CD4-positive, alpha-beta T cell treated with Interleukin-21 for 1 hour (primary cell): ENCODE measurements around the gene MSANTD4.
"Not testable (repeated sequence)": the region's sequence is repeated elsewhere in the genome, so short reads cannot be mapped to it uniquely, and the experiment has no call there.

ENCODE experiments used
- DNase-seq: peaks from one replicate; pipeline ENCODE4 v3.0.0-alpha.2; 2020

MSANTD4 gene

DNA sequence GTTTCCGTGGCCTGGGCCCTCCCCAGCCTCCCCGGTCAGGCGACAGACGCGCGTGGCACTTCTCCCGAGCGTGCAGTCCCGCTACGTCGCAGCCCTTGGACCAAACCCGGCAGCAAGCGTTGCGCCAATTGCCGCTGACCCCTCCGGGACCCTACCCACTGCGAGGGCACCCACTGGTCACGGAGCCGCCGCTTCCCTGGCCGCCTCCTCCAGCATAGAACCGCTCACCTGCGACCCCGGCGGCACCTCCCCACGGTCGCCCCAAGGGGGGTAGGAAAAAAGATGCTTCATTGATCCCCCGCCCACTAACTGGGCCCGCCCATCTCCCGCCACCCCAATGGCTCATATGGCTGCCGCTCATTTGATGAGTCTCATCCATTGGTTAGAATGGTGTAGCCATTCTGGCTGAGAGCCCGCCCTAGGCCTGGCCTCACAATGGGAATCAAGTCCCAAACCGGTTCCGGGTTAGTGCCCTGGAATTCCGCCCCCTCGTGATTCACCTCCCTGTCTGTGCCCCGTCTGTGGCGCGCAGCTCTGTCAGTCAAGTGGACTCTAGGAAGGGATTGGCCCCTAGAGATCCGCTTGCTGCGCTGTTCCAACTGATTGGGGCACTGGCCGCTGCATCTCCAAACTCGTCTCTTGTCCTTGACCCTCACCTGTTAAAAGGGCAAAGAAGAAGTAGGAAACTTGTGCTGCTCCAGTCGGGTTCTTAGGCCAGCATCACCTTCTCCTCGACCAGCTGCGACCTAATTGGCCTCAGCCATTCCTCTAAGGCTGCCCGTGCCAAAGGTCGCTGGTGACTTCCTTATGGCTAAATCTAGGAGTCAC, at the start of gene MSANTD4:
TSS of gene MSANTD4 (minus strand) at position 274 of the 828 bp plus-strand sequence. CDS start 11,323 bp downstream, outside the sequence.
- peak; percentile 98 for DNase-seq

DNA sequence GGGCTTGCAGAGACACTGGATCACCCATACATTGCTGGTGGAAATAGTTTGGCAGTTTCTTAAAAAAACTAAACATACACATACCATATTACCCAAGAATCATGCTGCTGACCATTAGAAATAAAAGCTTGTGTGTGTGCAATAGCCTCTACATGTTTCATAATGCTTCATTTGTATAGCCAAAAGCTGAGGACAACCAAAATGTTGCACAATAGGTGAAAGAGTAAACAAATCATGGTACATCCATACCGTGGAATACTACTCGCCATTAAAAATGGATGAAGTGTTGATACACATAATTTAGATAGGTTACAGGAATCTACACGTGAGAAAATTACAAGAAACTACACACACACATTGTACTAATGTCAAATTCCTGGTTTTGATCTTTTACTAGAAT, 48.6 kb upstream of the MSANTD4 start:
- DNase-seq: no peak

DNA sequence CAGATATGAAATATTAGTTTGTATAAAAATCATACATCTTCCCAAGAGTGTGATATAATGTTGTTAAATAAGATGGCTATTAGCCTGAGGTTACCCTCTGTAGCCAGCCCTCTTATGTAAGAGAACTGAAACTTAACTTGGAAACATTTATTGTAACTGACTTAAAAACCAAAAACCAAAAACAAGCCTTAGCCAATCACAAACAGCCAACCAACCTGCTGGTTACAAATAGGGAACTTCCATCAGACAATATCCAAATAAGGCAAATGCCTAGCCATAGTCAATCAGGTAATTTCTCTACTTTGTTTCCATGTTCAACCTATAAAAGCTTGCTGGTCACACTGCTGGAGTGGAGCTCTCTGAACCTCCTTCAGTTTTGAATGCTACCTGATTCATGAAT, 41.0 kb upstream of the MSANTD4 start:
- DNase-seq: no peak

DNA sequence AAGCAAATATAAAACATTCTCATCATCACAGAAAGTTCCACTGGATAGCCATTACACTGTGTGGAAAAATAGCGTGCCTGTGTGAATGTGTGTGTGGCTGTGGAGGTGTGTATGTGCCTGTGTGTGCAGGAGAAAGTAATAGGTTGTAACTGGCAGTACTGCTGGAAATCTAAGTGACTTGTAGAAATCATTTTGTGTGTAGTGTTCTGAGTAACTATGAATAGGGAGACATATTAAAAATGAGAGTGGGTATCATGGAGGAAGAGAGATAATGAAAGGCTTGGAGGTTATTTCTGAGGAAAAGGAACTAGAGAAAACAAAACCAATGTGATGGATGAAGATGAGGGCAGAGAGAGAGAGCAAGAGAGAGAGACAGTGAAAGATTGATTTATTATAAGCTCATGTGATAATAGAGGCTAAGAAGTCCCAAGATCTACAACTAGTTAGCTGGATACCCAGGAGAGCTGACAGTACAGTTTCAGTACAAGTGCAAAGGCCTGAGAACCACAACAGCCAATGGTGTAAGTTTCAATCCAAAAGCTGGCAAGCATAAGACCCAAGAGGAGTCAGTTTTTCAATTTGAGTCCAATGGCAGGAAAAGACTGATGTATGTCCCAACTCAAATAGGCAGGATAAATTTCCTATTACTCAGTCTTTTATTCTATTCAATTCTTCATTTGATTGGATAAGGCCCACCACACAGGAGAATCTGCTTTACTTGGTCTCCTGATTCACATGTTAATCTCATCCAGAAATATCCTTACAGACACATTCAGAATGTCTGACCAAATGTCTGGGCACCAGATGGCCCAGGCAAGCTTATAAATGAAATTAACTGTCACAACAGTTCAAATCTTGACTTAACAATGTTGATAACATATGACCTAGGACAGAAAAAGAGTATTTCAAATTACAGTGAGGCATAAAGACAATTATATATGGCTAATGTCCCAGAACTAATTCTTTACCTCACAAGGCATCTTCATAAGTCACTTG, 40.2 kb upstream of the MSANTD4 start:
- no peak for DNase-seq

DNA sequence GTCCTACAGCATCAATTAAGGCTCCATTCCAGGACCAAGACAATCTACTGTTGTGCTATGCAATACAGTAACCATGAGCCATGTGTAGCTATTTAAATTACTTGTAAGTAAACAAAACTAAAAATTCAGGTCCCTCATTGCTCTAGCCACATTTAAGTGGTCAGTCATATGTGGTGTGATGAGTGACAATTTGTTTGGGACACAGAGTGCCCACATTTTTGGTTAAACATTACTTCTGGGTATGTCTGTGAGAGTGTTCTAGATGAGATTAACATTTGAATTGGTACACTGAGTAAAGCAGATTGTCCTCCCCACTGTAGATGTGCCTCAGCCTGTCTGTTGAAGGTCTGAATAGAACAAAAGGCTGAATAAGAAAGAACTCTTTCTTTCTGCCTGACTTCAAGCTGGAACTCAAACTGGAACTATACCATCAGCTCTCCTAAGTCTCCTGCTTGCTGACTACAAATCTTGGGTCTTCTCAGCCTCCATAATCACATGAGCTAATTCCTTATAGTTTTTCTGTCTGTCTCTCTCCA, 39.3 kb upstream of the MSANTD4 start:
- no peak for DNase-seq

DNA sequence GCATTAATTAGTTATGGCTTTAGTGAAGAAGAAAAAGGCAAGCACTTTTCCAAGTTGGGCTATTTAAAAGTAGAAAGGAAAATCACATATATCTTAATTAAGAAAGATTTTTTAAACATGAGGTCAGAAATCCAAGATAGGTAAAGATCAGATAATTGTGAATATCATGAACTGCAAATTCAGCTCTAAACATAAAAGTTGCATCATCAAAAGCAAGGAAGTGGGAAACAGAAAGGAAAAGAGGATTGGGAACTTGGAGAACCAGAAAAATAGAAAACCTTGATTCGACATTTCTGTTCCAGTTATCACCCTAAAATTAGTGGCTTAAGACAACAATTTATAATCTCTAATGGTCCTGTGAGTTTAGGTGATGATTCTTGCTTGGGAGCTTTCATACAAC, 37.6 kb upstream of the MSANTD4 start:
- no peak for DNase-seq

DNA sequence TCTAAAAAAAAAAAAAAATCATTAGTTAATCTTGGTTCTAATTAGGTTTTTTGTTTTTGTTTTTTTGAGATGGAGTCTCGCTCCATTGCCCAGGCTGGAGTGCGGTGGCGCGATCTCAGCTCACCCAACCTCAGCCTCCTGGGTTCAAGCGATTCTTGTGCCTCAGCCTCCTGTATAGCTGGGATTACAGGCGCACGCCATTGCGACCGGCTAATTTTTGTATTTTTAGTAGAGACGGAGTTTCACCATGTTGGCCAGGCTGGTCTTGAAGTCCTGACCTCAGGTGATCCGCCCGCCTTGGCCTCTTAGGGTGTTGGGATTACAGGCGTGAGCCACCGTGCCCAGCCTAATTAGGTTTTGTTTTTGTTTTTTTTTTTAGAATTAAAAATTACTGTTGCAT, 36.3 kb upstream of the MSANTD4 start:
- DNase-seq: not testable (repeated sequence)

DNA sequence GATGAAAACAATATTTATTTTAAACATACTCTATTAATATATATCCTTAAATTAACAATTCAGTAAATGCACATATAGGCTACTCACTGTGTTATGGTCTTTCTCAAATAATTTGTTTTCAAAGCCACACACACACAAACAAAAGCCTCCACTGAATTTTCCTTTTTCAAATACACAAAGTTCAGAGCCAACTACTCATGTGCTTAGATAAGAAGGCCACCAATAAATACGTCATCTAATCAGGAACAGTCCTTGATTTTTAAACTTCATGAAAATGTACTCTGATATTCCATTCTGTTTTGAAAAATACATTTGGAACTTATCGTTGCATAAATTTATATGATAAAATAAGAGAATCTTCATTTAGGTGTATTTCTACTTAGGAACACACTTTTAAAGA, 29.1 kb upstream of the MSANTD4 start:
- no peak for DNase-seq

DNA sequence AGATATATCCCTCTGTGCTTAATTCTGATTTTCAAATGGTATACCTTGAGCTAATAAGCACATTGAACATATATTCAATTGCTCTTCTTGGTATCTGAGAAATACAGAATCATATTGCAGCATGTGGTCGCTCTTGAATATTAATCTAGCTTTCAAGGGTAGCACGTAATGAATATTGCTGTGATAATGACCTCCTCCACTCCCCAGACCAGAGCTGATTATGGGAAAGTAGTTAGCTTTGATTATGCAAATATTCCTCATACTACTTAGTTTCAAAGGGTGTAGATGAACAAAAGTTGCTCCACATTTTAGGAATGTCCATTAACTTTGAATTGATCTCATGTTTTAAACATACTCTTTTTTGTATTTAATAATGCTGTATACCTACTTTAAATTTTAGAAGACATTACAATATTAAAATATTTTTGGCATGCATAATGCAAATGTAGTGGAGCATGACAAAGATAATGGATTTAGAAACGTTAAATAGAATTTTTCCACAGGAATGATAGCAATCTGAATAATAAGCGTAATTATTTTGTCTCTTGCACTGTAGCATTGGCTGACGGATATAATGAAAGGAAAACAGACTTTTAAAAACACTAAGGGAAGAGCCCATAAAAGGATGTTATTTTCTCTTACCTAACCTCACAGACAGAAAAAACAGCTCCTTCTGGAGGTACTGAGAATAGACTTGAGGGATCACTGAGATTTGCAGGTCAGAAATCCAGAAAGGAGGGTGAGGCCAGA, 27.9 kb upstream of the MSANTD4 start:
- no peak for DNase-seq

DNA sequence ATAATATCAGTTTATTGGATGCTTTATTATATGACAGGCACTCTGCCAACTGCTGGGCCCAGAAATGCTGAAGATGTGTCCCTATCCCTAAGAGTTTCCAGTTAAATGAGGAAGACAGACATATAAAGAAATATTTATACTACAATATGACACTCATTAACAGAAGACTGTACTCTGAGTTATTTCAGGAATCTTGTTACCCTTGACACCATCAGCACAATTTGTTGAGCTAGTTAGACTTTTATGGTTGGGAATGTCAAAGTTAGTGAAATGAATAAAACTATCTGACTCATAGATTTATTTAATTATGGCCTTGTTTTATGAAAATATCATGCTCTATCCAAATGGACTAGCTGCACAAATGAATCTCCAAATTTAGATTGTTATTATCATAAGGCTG, 25.6 kb upstream of the MSANTD4 start:
- DNase-seq: no peak

DNA sequence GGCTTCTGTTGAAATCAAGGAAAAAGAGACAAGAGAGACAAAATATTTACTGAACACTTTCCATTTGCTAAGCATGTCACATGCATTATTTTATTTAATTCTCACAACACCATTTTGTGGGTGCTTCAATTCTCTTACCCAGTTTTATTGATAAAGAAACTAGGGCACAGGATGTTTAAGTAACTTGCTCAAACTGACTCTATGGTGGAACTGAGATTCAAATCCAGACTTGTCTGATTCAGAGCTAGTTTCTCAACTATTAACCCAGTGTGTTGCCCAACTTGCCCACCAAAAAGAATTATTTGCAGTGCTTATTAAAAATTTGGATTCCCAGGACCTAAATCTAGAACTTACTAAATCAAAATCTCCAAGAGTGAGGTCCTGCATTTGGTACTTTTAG, 21.5 kb upstream of the MSANTD4 start:
- no peak for DNase-seq

DNA sequence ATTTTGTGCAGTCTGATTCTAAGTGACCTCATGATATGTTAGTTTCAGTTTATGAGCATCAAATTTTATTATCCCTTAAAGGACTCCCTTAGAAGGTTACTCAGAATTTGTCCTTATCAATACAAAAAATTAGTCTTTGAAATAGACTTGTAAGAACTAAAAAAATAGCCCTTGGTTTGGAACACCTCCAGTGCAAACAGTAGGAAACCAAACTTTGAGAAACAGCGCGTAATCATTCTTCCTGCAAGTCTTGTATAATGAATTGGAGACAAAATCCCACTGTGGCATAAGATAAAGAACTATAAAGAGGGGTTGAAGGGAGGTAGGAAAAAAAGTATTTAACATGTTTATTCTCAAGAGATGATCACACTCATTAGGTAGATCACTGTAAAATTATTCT, 10.8 kb upstream of the MSANTD4 start:
- DNase-seq: no peak

DNA sequence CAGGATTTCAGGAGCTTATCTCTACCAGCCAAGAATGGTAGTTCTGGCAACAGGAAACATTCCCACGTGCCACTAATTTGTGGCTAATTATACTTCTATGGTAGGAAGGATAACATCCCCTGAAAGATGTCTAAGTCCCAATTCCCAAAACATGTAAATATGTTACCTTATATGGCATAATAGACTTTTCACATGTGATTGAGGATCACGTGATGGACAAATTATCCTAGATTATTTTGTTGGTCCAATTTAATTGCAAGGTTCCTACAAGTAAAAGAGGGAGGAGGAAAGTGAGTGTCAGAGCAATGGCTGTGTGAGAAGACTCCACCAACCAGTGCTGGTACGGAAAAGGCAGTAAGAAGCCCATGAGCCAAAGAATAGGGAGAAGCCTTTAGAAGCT, 9.9 kb upstream of the MSANTD4 start:
- no peak for DNase-seq

DNA sequence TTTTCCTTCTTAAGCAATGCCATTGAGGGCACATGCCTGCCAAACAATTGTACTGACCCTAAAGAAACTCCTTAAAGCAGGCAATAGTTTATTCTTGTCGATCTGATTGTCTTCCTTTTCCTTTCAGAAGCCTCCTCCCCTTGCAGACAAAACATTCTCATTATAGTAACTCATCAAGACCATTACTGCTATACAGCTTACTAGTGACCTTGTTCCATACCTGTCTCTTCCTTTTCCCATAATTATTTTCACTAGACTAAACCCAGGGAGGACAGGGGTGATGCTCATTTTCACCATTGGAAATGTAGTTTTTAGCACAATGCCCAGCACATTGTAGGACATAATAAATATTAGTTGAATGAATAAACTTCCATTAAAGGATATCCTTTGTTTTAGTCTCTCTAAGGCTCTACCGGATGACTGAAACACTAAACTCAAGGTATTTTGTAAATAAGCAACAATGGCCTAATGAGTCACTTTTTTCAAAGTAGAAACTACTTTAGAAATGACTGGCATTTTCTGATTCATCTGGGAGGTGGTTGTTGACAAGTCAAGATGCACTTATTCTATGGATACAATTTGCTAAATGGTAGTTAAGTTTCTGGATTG, 9.3 kb upstream of the MSANTD4 start:
- DNase-seq: no peak

DNA sequence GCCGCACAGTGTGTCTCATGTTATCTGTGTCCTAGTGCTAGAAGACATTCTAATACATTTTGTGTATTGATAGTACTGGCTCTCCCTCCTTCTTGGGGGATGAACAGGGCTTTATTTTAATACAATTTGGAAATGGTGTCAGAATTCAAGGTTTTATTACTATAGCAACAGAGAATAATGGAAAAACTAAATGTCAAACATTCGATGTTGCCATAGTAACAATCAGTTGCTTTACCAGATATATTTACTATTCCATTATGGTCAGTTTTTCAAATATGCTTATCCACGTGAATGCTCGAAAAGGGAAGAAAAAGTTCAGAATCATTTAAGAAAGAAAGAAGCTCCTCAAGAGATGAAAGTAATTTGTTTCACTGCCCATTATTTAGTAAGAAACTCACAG, 8.6 kb upstream of the MSANTD4 start:
- DNase-seq: no peak

DNA sequence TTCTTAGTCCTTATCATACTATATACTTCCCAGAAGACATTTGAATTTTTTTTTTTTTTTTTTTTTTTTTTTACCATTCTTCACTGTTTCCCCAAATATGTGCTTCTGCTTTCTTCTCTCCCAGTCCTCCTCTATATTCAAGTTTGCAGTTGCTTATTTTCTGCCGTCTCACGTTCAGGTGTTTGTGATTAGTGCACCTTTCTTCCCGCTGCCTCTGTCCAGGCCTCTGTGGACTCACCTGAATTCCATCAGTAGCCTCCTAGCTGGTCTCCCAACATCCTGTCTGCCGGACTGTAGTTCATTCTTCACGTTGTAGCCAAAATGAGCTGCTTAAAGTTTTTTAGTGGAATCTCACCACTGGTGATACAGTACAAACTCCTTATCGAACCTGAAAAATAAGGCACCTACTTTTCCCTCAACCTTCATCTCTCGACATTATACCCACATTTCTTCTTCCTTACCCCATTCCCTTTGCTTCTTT, 795 bp upstream of the MSANTD4 start:
- no peak for DNase-seq

DNA sequence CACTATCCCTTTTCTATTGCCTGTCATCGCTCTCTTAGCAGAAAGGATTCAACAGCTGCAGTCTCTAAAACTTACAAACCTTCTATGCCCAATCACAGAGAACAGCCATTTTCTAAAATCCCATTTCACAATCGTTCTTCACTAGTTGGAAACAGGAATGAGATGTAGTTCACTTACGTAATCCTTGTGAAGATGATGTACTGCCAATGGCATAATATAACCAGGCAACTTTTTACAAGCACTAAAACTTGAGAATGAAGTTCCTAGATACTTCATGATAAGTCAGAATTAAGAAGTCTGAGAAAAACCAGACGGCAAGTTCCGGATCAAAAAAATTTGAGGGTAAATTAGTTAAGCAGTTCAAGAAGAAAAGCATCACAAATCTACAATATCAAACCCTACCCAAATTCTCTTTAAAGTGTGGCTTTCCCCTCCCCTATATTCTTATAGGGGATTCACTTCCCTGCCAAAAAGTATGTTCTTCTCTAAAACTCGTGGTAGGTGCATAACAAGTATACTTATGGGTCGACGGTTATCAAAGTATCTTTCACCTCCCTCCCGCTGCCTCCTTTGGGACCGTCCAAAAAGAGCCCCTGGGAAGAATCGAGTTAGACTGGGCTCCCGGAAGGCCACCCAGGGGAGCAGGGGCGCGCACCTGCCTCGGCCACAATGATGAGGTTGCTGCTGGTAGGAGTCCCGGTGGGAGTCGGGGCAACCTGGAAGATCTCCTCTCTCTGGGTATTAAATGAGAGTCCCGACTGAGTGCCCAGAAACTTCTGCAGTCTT, 666 bp downstream of the MSANTD4 start:
- DNase-seq: peak; percentile 2

DNA sequence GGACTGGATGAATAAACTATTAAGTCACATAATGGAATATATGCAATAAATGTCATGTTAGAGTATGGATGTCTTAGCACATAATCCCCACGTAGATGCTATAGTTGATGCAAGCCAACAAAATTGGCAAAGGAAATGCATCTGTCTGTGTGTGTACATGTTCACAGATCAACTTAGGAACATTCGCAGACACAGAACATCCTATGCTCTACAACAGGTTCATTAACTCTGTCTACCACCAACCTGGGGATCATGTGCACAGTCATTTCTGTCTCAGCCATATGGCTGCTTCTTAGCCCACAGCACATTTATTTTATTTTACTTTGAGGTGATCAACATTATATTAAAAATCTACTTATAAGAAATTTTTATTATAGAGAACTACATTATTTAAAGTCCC, 4.9 kb downstream of the MSANTD4 start:
- no peak for DNase-seq

DNA sequence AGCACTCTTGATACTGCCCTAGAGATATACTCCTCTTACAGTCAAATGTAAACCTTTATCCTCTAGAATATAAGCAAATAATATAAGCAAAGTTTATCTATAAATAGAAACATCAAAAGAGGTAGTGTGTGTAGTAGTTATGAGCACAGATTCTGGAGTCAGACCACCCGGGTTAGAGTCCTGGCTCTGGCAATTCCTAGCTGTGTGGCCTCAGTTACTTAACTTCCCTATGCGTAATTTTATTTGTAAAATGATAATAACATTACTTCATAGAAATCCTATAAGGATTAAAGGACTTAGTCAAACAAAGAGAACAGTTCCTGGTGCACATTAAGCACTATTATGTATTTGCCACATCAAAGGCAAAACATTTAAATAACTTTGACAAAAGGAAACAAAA, 7.0 kb downstream of the MSANTD4 start:
- DNase-seq: no peak

DNA sequence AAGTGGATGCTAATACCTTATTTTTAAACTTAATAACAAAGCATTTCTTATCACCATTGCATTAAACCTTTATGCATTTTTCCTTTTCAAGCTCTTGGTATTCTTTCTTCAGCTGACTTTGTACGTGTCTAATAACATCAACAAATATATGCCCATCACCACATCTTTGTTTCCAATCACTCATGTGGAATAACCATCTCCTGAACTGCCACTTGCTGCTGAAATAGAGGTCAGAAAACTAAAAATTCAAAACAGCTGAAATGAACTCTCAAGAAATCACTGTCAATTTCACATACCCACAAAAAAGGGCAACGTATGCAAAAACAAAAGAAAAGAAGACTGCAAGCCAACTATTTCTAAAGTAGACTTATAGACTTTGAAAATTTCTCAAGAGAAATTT, 7.4 kb downstream of the MSANTD4 start:
- DNase-seq: no peak

DNA sequence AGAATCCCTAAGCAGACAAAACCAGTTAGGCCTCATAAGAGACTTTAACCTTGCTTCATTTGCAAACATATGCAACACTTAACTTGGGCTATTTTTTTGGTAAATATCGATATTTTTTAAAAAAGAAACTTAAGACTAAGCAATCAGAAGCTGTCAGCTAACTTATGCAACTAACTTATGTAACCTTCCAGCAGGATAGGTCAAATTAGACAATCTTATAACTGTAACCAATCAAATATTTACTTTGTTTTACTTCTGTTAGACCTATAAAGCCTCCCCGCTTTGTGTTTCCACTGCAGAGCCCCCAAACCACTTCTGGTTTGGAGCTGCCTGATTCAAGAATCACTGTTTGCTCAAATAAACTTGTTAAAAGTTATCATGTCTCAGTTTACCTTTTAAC, 8.0 kb downstream of the MSANTD4 start:
- no peak for DNase-seq
